GM11168 (cell line): ENCODE data around the gene MAPK11.

ENCODE experiments used
- in situ Hi-C: fragments of 300-500 bp; cut with MboI; formaldehyde crosslinking; loops from one replicate; pipeline ENCODE4 v1.12.0; 2022; ENCODE audit warnings: low sequenced_read_pairs; ENCODE audit not compliant: unreplicated experiment

MAPK11 gene

GRCh38 chr22:50269970-50270665 lies at the start of gene MAPK11:
Gene MAPK11 (minus strand): TSS chr22:50270380. CDS start chr22:50270292, 88 bp downstream.
- in situ Hi-C loops = loop anchor here (10.0 kb wide), 1 partner anchor 55 kb away; the partner anchor contains the start of gene DENND6B

GRCh38 chr22:50319503-50319951 lies 49.3 kb upstream of the MAPK11 start:
- in situ Hi-C loops = no loop called here

GRCh38 chr22:50318698-50319411 lies 48.7 kb upstream of the MAPK11 start:
- in situ Hi-C loops = no loop called here

- in situ Hi-C loops = no loop called here
Measured at GRCh38 chr22:50318356-50318697, 48.1 kb upstream of the MAPK11 start.

GRCh38 chr22:50317674-50318073 lies 47.5 kb upstream of the MAPK11 start:
- in situ Hi-C loops = no loop called here

- in situ Hi-C loops = no loop called here
Measured at GRCh38 chr22:50317178-50317577, 47.0 kb upstream of the MAPK11 start.

GRCh38 chr22:50316114-50317065 lies 46.2 kb upstream of the MAPK11 start:
- in situ Hi-C loops = no loop called here

GRCh38 chr22:50315289-50316113 lies 45.3 kb upstream of the MAPK11 start:
- in situ Hi-C loops = no loop called here

GRCh38 chr22:50314455-50315288 lies 44.5 kb upstream of the MAPK11 start:
- in situ Hi-C loops = no loop called here

GRCh38 chr22:50314081-50314454 lies 43.9 kb upstream of the MAPK11 start:
- in situ Hi-C loops = no loop called here

- in situ Hi-C loops = no loop called here
Measured at GRCh38 chr22:50313600-50313999, 43.4 kb upstream of the MAPK11 start.

GRCh38 chr22:50313021-50313420 lies 42.8 kb upstream of the MAPK11 start:
- in situ Hi-C loops = no loop called here

- in situ Hi-C loops = no loop called here
Measured at GRCh38 chr22:50312371-50312770, 42.2 kb upstream of the MAPK11 start.

GRCh38 chr22:50311606-50312351 lies 41.6 kb upstream of the MAPK11 start:
- in situ Hi-C loops = no loop called here

- in situ Hi-C loops = no loop called here
Measured at GRCh38 chr22:50310949-50311444, 40.8 kb upstream of the MAPK11 start.

GRCh38 chr22:50310031-50310722 lies 40.0 kb upstream of the MAPK11 start:
- in situ Hi-C loops = no loop called here

- in situ Hi-C loops = no loop called here
Measured at GRCh38 chr22:50309601-50309991, 39.4 kb upstream of the MAPK11 start.
